Smooth muscle cell (in vitro differentiated cells): ENCODE data around the gene CYTH1. TPM values are rescaled to one million over a fixed set of nuclear protein-coding genes. Genes with fewer than 3 reads are reported as not detected.

Experiments
- DNase-seq: peaks from one replicate; lab custom pipeline; 2025; ENCODE audit not compliant: unreplicated experiment; lab: John Stamatoyannopoulos, UW
- H2AFZ ChIP-seq: fragments of 200-600 bp; sonication (generic); 2 replicates; pipeline ENCODE4 v1.6.0; 2016; ENCODE audit warnings: antibody characterized with exemption, low read depth, mild to moderate bottlenecking
- H3F3A ChIP-seq: fragments of 200-600 bp; sonication (generic); 2 replicates; pipeline ENCODE4 v1.6.0; 2017; ENCODE audit warnings: antibody characterized with exemption, low read depth
- H3K27ac ChIP-seq: fragments of 200-600 bp; sonication (generic); 2 replicates; pipeline ENCODE4 v1.5.1; 2016; ENCODE audit warnings: low read depth, mild to moderate bottlenecking
- H3K27me3 ChIP-seq: fragments of 200-600 bp; sonication (generic); 2 replicates; pipeline ENCODE4 v1.6.1; 2016; ENCODE audit warnings: low read depth, mild to moderate bottlenecking
- H3K36me3 ChIP-seq: fragments of 200-600 bp; sonication (generic); 2 replicates; pipeline ENCODE4 v1.5.1; 2016; ENCODE audit warnings: low read depth
- H3K4me1 ChIP-seq: fragments of 200-600 bp; sonication (generic); 2 replicates; pipeline ENCODE4 v1.5.1; 2016; ENCODE audit warnings: low read depth
- H3K4me2 ChIP-seq: fragments of 200-600 bp; sonication (generic); 2 replicates; pipeline ENCODE4 v1.6.0; 2016; ENCODE audit warnings: mild to moderate bottlenecking
- H3K4me3 ChIP-seq: fragments of 200-600 bp; sonication (generic); 2 replicates; pipeline ENCODE4 v1.5.1; 2016; ENCODE audit warnings: mild to moderate bottlenecking
- H3K79me2 ChIP-seq: fragments of 200-600 bp; sonication (generic); 2 replicates; pipeline ENCODE4 v1.6.0; 2016; ENCODE audit warnings: low read depth, mild to moderate bottlenecking
- H3K9ac ChIP-seq: fragments of 200-600 bp; sonication (generic); 2 replicates; pipeline ENCODE4 v1.6.0; 2016; ENCODE audit warnings: low read depth
- H3K9me3 ChIP-seq: fragments of 200-600 bp; sonication (generic); replicated peaks from 2 replicates; pipeline ENCODE4 v1.5.1; 2016; ENCODE audit warnings: low read depth
- H4K20me1 ChIP-seq: fragments of 200-600 bp; sonication (generic); 2 replicates; pipeline ENCODE4 v1.6.0; 2016; ENCODE audit warnings: low read depth
- CTCF ChIP-seq: fragments of 200-600 bp; sonication (generic); IDR thresholded peaks from 2 replicates; pipeline ENCODE4 v1.5.1; 2017; ENCODE audit warnings: borderline replicate concordance, mild to moderate bottlenecking, antibody characterized with exemption; ENCODE audit not compliant: insufficient read depth, poor library complexity, severe bottlenecking
- WGBS: methylation state at CpG from one replicate; pipeline ENCODE4 v1.1.7; 2016; ENCODE audit warnings: low lambda C conversion rate; 5-methylcytosine and 5-hydroxymethylcytosine counted together
- polyA plus RNA-seq: library from polyadenylated mRNA; unstranded; fragments of >200 nt; fragmentation: Nextera tagmentation; extraction: Ambion mirVana; gene quantifications from 2 replicates; pipeline ENCODE4 v1.2.1, GENCODE V29; 2016
- total RNA-seq: library from RNA; depleted of rRNA; stranded (reverse); fragments of >200 nt; gene quantifications from 2 replicates; pipeline ENCODE4 v1.2.3, GENCODE V29; 2014

CYTH1 gene
- total and polyA plus RNA-seq, 2 experiments from 2014 or later, result 14.1 to 19.3 TPM

GRCh38 chr17:78794399-78794798, 12.3 kb upstream of the CYTH1 start:
- Histone ChIP-seq H4K20me1 (peaks cover 5% of the 10 kb centered on the region), H3K36me3 (no peaks in the 10 kb centered on the region), H2AFZ (no peak overlapping the region), H3K9me3 (no peaks in the 10 kb centered on the region), H3K4me3 (no peak overlapping the region), H3F3A (peaks cover 6% of the 10 kb centered on the region), H3K27me3 (no peaks in the 10 kb centered on the region), H3K4me1 (peaks cover 10% of the 10 kb centered on the region), H3K79me2 (no peaks in the 10 kb centered on the region), H3K27ac (no peak overlapping the region), H3K4me2 (no peak overlapping the region), H3K9ac (no peak overlapping the region)
- DNase-seq, result no peak
- WGBS, result 90% methylated on average over 16 of the region's 16 CpGs
- TF ChIP-seq CTCF, result no peak

- no peak overlapping the region for H3K27ac ChIP-seq
- H3F3A ChIP-seq, result peaks cover 6% of the 10 kb centered on the region
- H3K4me3 ChIP-seq, result no peak overlapping the region
- 98% methylated on average over 6 of the region's 6 CpGs for WGBS
- no peak overlapping the region for H2AFZ ChIP-seq
- no peak overlapping the region for H3K4me2 ChIP-seq
- H3K79me2 ChIP-seq, result no peaks in the 10 kb centered on the region
- H3K9me3 ChIP-seq, result no peaks in the 10 kb centered on the region
- peaks cover 5% of the 10 kb centered on the region for H4K20me1 ChIP-seq
- DNase-seq, result no peak
- no peak overlapping the region for H3K9ac ChIP-seq
- no peaks in the 10 kb centered on the region for H3K27me3 ChIP-seq
- peaks cover 10% of the 10 kb centered on the region for H3K4me1 ChIP-seq
- TF ChIP-seq CTCF, result no peak
- no peaks in the 10 kb centered on the region for H3K36me3 ChIP-seq
These were observed 11.9 kb upstream of the CYTH1 start for GRCh38 chr17:78793968-78794367.

GRCh38 chr17:78793415-78793814, 11.3 kb upstream of the CYTH1 start:
- Histone ChIP-seq H3K79me2 (no peaks in the 10 kb centered on the region), H3K36me3 (no peaks in the 10 kb centered on the region), H3K9me3 (no peaks in the 10 kb centered on the region), H3K4me3 (no peak overlapping the region), H3K9ac (no peak overlapping the region), H3K27ac (no peak overlapping the region), H3K27me3 (no peaks in the 10 kb centered on the region), H3K4me1 (peaks cover 10% of the 10 kb centered on the region), H2AFZ (no peak overlapping the region), H3K4me2 (no peak overlapping the region), H4K20me1 (peaks cover 5% of the 10 kb centered on the region), H3F3A (peaks cover 6% of the 10 kb centered on the region)
- WGBS, result 96% methylated on average over 9 of the region's 10 CpGs
- DNase-seq, result no peak
- no peak for TF ChIP-seq CTCF

- Histone ChIP-seq H3F3A (peaks cover 6% of the 10 kb centered on the region), H3K9ac (no peak overlapping the region), H2AFZ (no peak overlapping the region), H3K27me3 (no peaks in the 10 kb centered on the region), H3K4me3 (no peak overlapping the region), H4K20me1 (peaks cover 5% of the 10 kb centered on the region), H3K27ac (no peak overlapping the region), H3K4me2 (peak overlapping the region; percentile 57), H3K9me3 (no peaks in the 10 kb centered on the region), H3K4me1 (peaks cover 10% of the 10 kb centered on the region), H3K79me2 (no peaks in the 10 kb centered on the region), H3K36me3 (no peaks in the 10 kb centered on the region)
- no peak for TF ChIP-seq CTCF
- DNase-seq, result no peak
- WGBS, result 92% methylated on average over 11 of the region's 11 CpGs
These were observed 10.0 kb upstream of the CYTH1 start for GRCh38 chr17:78791840-78792709.
